ENCODE results near the gene TPI1. TPM values are rescaled to one million over a fixed set of nuclear protein-coding genes. Genes with fewer than 3 reads are reported as not detected.
"Not testable (repeated sequence)": the region's sequence is repeated elsewhere in the genome, so short reads cannot be mapped to it uniquely, and the experiment has no call there.

Gene TPI1
- total and polyA plus RNA-seq, 9 donors = 136 to 594 (median 295) TPM

- intact Hi-C loops (cut with DNase I) = loop anchor here in 2 of 4 donors (10.0 kb wide), 1 partner anchor 101 kb away; no protein-coding TSS in a partner anchor
- H3K27me3 ChIP-seq = no peaks in the 10 kb centered on the region
- H3K9me3 ChIP-seq = no peaks in the 10 kb centered on the region
- no peak overlapping the region for H3K27ac ChIP-seq
- DNase-seq = no peak
- TF ChIP-seq EP300 (IDR thresholded peaks at IDR 0.05) = no peak
- no peak for TF ChIP-seq POLR2A (IDR thresholded peaks at IDR 0.05)
- no peak for TF ChIP-seq CTCF (IDR thresholded peaks at IDR 0.05)
- H3K36me3 ChIP-seq = no peaks in the 10 kb centered on the region
- WGBS, 3 donors = 94% methylated on average over 16 of the region's 16 CpGs
- no peaks in the 10 kb centered on the region for H3K4me1 ChIP-seq (ENCODE audit: insufficient read depth)
- no peak overlapping the region for H3K4me3 ChIP-seq
These were observed 3.6 kb upstream of the TPI1 start for GRCh38 chr12:6863586-6864321.

DNA sequence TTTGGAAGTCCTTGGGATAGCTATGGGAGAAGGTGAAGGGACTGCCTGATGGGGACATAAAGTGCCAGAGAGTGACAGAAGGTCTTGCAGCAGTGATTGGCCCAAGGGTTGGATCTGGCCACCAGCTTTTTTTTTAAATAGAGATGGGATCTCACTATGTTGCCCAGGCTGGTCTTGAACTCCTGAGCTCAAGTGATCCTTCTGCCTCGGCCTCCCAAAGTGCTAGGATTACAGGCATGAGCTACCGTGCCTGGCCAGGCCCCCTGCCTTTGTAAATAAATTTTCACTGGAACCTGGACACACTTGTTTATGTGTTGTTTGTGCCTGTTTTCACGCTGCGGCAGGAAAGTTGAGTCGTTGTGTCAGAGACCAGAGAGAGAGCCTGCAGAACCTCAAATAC lies 2.0 kb upstream of the TPI1 start:
- H3K4me3 ChIP-seq; H3K4me1 ChIP-seq (ENCODE audit: insufficient read depth); H3K27ac ChIP-seq; DNase-seq; H3K36me3 ChIP-seq; H3K27me3 ChIP-seq; H3K9me3 ChIP-seq: not testable (repeated sequence)
- intact Hi-C loops (cut with DNase I) = loop anchor here (5.0 to 10.0 kb wide), 2 partner anchors 99 to 102 kb away; no protein-coding TSS in a partner anchor
- 87 to 90% (median 88%) methylated on average over 5 of the region's 5 CpGs for WGBS, 3 donors

- peak in 4 of 5 donors; percentile 47 to 63 (median 56) for DNase-seq
- no peaks in the 10 kb centered on the region for H3K9me3 ChIP-seq
- TF ChIP-seq POLR2A (IDR thresholded peaks at IDR 0.05) (no peak), CTCF (IDR thresholded peaks at IDR 0.05) (no peak), EP300 (IDR thresholded peaks at IDR 0.05) (no peak)
- no peaks in the 10 kb centered on the region for H3K27me3 ChIP-seq
- no peaks in the 10 kb centered on the region for H3K4me1 ChIP-seq (ENCODE audit: insufficient read depth)
- WGBS, 3 donors = 71 to 73% (median 73%) methylated on average over 19 of the region's 19 CpGs
- H3K27ac ChIP-seq = peak overlapping the region; percentile 49 to 90
- peak overlapping the region; percentile 83 for H3K4me3 ChIP-seq
- intact Hi-C loops (cut with DNase I) = loop anchor here (5.0 to 10.0 kb wide), 2 partner anchors 98 to 101 kb away; no protein-coding TSS in a partner anchor
- no peaks in the 10 kb centered on the region for H3K36me3 ChIP-seq
These were observed 990 bp upstream of the TPI1 start for GRCh38 chr12:6866163-6866919.

- Histone ChIP-seq H3K27me3 (no peaks in the 10 kb centered on the region), H3K36me3 (no peaks in the 10 kb centered on the region), H3K27ac (peak overlapping the region; percentile 49 to 90), H3K4me1 (ENCODE audit: insufficient read depth) (no peaks in the 10 kb centered on the region), H3K9me3 (no peaks in the 10 kb centered on the region), H3K4me3 (peak overlapping the region; percentile 83)
- no peak for DNase-seq
- 2 to 5% (median 3%) methylated on average over 31 to 33 of the region's 33 CpGs for WGBS, 3 donors
- TF ChIP-seq POLR2A (IDR thresholded peaks at IDR 0.05) = no peak
- TF ChIP-seq CTCF (IDR thresholded peaks at IDR 0.05) = no peak
- no peak for TF ChIP-seq EP300 (IDR thresholded peaks at IDR 0.05)
- intact Hi-C loops (cut with DNase I) = loop anchor here (5.0 to 10.0 kb wide), 2 partner anchors 98 to 100 kb away; no protein-coding TSS in a partner anchor
These were observed 365 bp upstream of the TPI1 start for GRCh38 chr12:6866920-6867412.
